ENCODE results near the gene SFXN4. TPM values are rescaled to one million over a fixed set of nuclear protein-coding genes. Genes with fewer than 3 reads are reported as not detected.
A peak's percentile ranks its signal among the peaks of the same experiment; 100 is the strongest.

SFXN4 gene
- total and polyA plus RNA-seq, 2 of the 13 experiments (the other 11 are each of a cell fraction or from before 2014, with no cell fraction given), result 47.7 to 64.9 TPM

- TF ChIP-seq, protein P1, sequence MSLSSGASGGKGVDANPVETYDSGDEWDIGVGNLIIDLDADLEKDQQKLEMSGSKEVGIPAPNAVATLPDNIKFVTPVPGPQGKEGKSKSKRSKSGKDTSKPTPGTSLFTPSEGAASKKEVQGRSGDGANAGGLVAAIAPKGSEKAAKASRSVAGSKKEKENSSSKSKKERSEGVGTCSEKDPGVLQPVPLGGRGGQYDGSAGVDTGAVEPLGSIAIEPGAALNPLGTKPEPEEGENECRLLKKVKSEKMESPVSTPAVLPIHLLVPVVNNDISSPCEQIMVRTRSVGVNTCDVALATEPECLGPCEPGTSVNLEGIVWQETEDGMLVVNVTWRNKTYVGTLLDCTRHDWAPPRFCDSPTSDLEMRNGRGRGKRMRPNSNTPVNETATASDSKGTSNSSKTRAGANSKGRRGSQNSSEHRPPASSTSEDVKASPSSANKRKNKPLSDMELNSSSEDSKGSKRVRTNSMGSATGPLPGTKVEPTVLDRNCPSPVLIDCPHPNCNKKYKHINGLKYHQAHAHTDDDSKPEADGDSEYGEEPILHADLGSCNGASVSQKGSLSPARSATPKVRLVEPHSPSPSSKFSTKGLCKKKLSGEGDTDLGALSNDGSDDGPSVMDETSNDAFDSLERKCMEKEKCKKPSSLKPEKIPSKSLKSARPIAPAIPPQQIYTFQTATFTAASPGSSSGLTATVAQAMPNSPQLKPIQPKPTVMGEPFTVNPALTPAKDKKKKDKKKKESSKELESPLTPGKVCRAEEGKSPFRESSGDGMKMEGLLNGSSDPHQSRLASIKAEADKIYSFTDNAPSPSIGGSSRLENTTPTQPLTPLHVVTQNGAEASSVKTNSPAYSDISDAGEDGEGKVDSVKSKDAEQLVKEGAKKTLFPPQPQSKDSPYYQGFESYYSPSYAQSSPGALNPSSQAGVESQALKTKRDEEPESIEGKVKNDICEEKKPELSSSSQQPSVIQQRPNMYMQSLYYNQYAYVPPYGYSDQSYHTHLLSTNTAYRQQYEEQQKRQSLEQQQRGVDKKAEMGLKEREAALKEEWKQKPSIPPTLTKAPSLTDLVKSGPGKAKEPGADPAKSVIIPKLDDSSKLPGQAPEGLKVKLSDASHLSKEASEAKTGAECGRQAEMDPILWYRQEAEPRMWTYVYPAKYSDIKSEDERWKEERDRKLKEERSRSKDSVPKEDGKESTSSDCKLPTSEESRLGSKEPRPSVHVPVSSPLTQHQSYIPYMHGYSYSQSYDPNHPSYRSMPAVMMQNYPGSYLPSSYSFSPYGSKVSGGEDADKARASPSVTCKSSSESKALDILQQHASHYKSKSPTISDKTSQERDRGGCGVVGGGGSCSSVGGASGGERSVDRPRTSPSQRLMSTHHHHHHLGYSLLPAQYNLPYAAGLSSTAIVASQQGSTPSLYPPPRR (CRISPR knock-in tag; IDR thresholded peaks at IDR 0.05; ENCODE audit: borderline replicate concordance), result peak; percentile 92
- TF ChIP-seq ZNF343 (CRISPR knock-in tag; IDR thresholded peaks at IDR 0.05) (no peak), ZNF414 (CRISPR knock-in tag; IDR thresholded peaks at IDR 0.05) (0 out of 2 replicates have a peak, but pooled peaks have one; percentile 29), ASH2L (IDR thresholded peaks at IDR 0.05; ENCODE audit: insufficient read length, low read depth, low read length) (peak; percentile 49), ZNF24 (IDR thresholded peaks at IDR 0.05) (no peak), ZNF264 (CRISPR knock-in tag; IDR thresholded peaks at IDR 0.05) (peak; percentile 79; the same call in 1 of the 2 replicates), ZNF205 (CRISPR knock-in tag; IDR thresholded peaks at IDR 0.05) (peak; percentile 27; the same call in 1 of the 2 replicates), ZNF781 (CRISPR knock-in tag; IDR thresholded peaks at IDR 0.05; ENCODE audit: borderline replicate concordance, not compliant biosample characterization) (no peak), GATA4 (IDR thresholded peaks at IDR 0.05; ENCODE audit: borderline replicate concordance, low read depth) (peak; percentile 65; the same call in 1 of the 2 replicates), NFIC (IDR thresholded peaks at IDR 0.05; ENCODE audit: low read length) (peak; percentile 92), RCOR2 (CRISPR knock-in tag; IDR thresholded peaks at IDR 0.05) (peak; percentile 66; the same call in 1 of the 2 replicates), MLXIP (CRISPR knock-in tag; IDR thresholded peaks at IDR 0.05; ENCODE audit: borderline replicate concordance) (no peak), ZNF510 (CRISPR knock-in tag; IDR thresholded peaks at IDR 0.05; ENCODE audit: low read depth) (no peak), THYN1 (CRISPR knock-in tag; IDR thresholded peaks at IDR 0.05; ENCODE audit: borderline replicate concordance, low read depth) (no peak)
- TF ChIP-seq, protein P2, sequence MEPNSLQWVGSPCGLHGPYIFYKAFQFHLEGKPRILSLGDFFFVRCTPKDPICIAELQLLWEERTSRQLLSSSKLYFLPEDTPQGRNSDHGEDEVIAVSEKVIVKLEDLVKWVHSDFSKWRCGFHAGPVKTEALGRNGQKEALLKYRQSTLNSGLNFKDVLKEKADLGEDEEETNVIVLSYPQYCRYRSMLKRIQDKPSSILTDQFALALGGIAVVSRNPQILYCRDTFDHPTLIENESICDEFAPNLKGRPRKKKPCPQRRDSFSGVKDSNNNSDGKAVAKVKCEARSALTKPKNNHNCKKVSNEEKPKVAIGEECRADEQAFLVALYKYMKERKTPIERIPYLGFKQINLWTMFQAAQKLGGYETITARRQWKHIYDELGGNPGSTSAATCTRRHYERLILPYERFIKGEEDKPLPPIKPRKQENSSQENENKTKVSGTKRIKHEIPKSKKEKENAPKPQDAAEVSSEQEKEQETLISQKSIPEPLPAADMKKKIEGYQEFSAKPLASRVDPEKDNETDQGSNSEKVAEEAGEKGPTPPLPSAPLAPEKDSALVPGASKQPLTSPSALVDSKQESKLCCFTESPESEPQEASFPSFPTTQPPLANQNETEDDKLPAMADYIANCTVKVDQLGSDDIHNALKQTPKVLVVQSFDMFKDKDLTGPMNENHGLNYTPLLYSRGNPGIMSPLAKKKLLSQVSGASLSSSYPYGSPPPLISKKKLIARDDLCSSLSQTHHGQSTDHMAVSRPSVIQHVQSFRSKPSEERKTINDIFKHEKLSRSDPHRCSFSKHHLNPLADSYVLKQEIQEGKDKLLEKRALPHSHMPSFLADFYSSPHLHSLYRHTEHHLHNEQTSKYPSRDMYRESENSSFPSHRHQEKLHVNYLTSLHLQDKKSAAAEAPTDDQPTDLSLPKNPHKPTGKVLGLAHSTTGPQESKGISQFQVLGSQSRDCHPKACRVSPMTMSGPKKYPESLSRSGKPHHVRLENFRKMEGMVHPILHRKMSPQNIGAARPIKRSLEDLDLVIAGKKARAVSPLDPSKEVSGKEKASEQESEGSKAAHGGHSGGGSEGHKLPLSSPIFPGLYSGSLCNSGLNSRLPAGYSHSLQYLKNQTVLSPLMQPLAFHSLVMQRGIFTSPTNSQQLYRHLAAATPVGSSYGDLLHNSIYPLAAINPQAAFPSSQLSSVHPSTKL (CRISPR knock-in tag; IDR thresholded peaks at IDR 0.05), result peak; percentile 96
Measured at GRCh38 chr10:119120413-119120867, 45.1 kb downstream of the SFXN4 start (continued).
